HL-60 (cell line): ENCODE results near the gene RBM43.

Source experiments
- DNase-seq, 2 experiments: peaks; one replicate each; pipeline ENCODE4 v3.0.0-alpha.2; 2010 to 2020; ENCODE audit warnings: low read depth in 1 of 2, low spot score in 1 of 2
- H3K27ac ChIP-seq: fragments of 250-450 bp; sonication (Bioruptor Pico); replicated peaks from 2 replicates; pipeline ENCODE4 v1.5.1; 2020; ENCODE audit warnings: mild to moderate bottlenecking, moderate library complexity
- H3K27me3 ChIP-seq: fragments of 250-450 bp; sonication (Bioruptor Pico); 2 replicates; pipeline ENCODE4 v1.5.1; 2021; ENCODE audit warnings: mild to moderate bottlenecking, moderate library complexity; ENCODE audit not compliant: insufficient read depth, poor library complexity, severe bottlenecking
- H3K4me3 ChIP-seq: replicated peaks from 2 replicates; pipeline ENCODE4 v1.5.1; 2011; ENCODE audit warnings: mild to moderate bottlenecking, control low read depth, low read length; ENCODE audit not compliant: insufficient read depth
- GABPA ChIP-seq: IDR thresholded peaks from 2 replicates; pipeline ENCODE4 v1.6.1; 2012; ENCODE audit warnings: low read depth
- POLR2AphosphoS5 ChIP-seq: IDR thresholded peaks from 2 replicates; pipeline ENCODE4 v1.6.1; 2012; ENCODE audit warnings: low read depth
- SPI1 ChIP-seq: IDR thresholded peaks from 2 replicates; pipeline ENCODE4 v1.6.1; 2012; ENCODE audit warnings: low read depth, mild to moderate bottlenecking, borderline replicate concordance
- TF ChIP-seq, protein P1 (sequence below): IDR thresholded peaks from one replicate; pipeline ENCODE4 v1.5.1; 2011; ENCODE audit warnings: low read length, control low read depth, inconsistent platforms; ENCODE audit not compliant: insufficient read depth
- TF ChIP-seq, protein P2 (sequence below): IDR thresholded peaks from 2 replicates; pipeline ENCODE4 v1.6.1; 2012; ENCODE audit warnings: low read depth; ENCODE audit not compliant: insufficient replicate concordance

RBM43 gene

DNA sequence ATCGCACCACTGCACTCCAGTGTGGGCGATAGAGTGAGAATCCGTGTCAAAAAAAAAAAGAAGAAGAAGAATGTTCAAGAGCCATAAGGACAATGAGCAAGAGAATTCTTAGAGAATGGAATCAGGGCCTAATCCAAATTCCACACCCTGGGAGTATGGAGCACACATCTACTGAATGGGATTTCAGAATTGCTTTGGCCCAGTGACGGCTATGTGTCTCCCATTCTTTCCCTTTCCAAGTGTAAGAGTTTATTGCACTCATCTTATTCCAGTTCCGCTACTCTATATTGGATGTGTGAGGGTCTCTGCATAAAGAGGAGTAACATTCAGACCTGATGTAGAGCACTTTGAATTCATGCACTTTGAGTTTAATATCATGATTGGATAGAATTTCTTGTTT, 5.9 kb upstream of the RBM43 start:
- DNase-seq = no peak
- no peak overlapping the region for H3K4me3 ChIP-seq
- no peak overlapping the region for H3K27ac ChIP-seq
- no peak for TF ChIP-seq POLR2AphosphoS5
- no peaks in the 10 kb centered on the region for H3K27me3 ChIP-seq

DNA sequence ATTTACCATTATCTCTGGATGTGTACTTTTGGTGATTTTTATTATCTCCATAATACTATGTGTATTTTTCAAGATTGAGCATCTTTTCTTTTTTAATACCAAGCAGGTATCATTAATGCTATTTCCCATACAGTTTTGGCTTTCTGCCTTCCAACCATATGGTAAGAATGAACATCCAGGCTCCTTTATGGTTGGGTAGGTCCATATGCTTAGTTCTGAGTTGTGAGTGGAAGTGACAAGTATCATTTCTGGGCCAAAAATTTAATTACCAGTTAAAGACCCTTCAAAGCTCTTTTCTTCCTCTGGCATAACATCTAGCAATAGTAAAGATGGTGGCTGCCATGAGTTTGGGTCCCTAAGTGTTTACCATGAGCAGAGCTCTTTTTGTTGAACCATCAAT, 4.3 kb upstream of the RBM43 start:
- H3K27ac ChIP-seq = no peak overlapping the region
- H3K4me3 ChIP-seq = no peak overlapping the region
- no peak for DNase-seq
- TF ChIP-seq, protein P1, sequence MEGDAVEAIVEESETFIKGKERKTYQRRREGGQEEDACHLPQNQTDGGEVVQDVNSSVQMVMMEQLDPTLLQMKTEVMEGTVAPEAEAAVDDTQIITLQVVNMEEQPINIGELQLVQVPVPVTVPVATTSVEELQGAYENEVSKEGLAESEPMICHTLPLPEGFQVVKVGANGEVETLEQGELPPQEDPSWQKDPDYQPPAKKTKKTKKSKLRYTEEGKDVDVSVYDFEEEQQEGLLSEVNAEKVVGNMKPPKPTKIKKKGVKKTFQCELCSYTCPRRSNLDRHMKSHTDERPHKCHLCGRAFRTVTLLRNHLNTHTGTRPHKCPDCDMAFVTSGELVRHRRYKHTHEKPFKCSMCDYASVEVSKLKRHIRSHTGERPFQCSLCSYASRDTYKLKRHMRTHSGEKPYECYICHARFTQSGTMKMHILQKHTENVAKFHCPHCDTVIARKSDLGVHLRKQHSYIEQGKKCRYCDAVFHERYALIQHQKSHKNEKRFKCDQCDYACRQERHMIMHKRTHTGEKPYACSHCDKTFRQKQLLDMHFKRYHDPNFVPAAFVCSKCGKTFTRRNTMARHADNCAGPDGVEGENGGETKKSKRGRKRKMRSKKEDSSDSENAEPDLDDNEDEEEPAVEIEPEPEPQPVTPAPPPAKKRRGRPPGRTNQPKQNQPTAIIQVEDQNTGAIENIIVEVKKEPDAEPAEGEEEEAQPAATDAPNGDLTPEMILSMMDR = no peak
- TF ChIP-seq GABPA = no peak
- no peak for TF ChIP-seq SPI1
- TF ChIP-seq, protein P2, sequence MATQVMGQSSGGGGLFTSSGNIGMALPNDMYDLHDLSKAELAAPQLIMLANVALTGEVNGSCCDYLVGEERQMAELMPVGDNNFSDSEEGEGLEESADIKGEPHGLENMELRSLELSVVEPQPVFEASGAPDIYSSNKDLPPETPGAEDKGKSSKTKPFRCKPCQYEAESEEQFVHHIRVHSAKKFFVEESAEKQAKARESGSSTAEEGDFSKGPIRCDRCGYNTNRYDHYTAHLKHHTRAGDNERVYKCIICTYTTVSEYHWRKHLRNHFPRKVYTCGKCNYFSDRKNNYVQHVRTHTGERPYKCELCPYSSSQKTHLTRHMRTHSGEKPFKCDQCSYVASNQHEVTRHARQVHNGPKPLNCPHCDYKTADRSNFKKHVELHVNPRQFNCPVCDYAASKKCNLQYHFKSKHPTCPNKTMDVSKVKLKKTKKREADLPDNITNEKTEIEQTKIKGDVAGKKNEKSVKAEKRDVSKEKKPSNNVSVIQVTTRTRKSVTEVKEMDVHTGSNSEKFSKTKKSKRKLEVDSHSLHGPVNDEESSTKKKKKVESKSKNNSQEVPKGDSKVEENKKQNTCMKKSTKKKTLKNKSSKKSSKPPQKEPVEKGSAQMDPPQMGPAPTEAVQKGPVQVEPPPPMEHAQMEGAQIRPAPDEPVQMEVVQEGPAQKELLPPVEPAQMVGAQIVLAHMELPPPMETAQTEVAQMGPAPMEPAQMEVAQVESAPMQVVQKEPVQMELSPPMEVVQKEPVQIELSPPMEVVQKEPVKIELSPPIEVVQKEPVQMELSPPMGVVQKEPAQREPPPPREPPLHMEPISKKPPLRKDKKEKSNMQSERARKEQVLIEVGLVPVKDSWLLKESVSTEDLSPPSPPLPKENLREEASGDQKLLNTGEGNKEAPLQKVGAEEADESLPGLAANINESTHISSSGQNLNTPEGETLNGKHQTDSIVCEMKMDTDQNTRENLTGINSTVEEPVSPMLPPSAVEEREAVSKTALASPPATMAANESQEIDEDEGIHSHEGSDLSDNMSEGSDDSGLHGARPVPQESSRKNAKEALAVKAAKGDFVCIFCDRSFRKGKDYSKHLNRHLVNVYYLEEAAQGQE = no peak
- TF ChIP-seq POLR2AphosphoS5 = no peak
- H3K27me3 ChIP-seq = no peaks in the 10 kb centered on the region

DNA sequence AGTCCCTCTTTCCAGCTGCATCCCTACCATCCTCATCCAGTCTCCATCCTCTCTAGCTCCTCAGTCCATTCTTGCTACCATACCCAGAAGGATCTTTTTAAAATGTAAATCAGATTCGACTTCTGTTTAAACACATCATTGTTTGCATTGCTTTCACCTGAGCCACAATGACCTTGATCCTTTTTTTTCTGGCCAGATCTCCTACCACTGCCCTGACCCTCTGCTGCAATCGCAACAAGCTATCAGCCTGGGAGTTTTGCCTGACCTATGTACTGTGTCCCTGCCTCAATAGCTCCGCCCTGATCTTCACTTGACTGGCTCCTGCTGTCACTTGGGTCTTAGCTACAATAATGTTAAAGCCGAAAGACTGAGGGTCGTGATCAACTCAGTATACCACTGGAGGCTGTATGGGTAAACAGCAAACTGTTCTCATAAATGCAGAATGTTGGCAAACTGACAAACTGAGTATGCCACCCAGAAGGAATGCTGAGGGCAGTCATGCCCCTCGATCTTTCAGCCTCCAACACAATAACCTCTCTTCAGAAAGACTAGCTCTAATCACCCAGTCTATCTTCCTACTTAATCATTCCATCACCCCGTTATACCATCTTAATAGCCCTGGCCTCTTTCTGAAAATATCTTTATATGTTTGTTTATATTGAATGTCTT, 2.6 kb upstream of the RBM43 start:
- Histone ChIP-seq H3K27me3 (no peaks in the 10 kb centered on the region), H3K27ac (no peak overlapping the region), H3K4me3 (no peak overlapping the region)
- no peak for DNase-seq
- TF ChIP-seq, protein P1 = no peak
- TF ChIP-seq POLR2AphosphoS5 (no peak), SPI1 (no peak), GABPA (no peak)
- TF ChIP-seq, protein P2 = no peak

DNA sequence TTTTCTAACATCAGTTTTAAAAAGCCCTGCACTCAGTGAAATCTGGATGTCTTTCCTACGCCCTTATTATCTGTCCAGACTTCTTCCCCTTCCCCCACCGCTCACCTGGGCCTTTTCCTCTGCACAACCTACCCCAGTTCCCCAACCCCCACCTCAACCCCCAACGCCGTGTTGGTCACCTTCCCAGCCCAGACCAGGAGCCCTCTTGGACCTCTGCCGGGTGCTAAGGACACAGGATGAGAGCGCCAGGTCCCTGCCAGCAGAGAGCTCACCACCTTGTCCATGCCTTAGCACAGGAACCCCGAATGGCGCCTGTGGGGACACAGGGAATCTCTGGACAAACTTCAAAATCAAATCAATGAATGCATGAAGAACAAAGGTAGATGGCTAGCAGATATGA, 966 bp upstream of the RBM43 start:
- no peak for TF ChIP-seq POLR2AphosphoS5
- TF ChIP-seq GABPA = no peak
- TF ChIP-seq, protein P2 = no peak
- TF ChIP-seq SPI1 = no peak
- TF ChIP-seq, protein P1 = no peak
- no peak overlapping the region for H3K4me3 ChIP-seq
- DNase-seq = no peak
- no peaks in the 10 kb centered on the region for H3K27me3 ChIP-seq
- no peak overlapping the region for H3K27ac ChIP-seq
